HG02623 (cell line): ENCODE data around the gene TXLNG.
A peak's percentile ranks its signal among the peaks of the same experiment; 100 is the strongest.
"Not testable (repeated sequence)": the region's sequence is repeated elsewhere in the genome, so short reads cannot be mapped to it uniquely, and the experiment has no call there.

Source experiments
- ATAC-seq: cut with Tn5 transposase; IDR thresholded peaks from one replicate; pipeline ENCODE4 v1.9.1; 2021; ENCODE audit warnings: moderate library complexity; ENCODE audit not compliant: unreplicated experiment

Gene TXLNG

GRCh38 chrX:16784440-16784839 is 1.8 kb upstream of the TXLNG start:
- not testable (repeated sequence) for ATAC-seq

- no peak for ATAC-seq
Measured at GRCh38 chrX:16785247-16786138, 773 bp upstream of the TXLNG start.

GRCh38 chrX:16786791-16787735 is 797 bp downstream of the TXLNG start:
- ATAC-seq = peak; percentile 15

- no peak for ATAC-seq
Measured at GRCh38 chrX:16788477-16788876, 2.2 kb downstream of the TXLNG start.

DNA sequence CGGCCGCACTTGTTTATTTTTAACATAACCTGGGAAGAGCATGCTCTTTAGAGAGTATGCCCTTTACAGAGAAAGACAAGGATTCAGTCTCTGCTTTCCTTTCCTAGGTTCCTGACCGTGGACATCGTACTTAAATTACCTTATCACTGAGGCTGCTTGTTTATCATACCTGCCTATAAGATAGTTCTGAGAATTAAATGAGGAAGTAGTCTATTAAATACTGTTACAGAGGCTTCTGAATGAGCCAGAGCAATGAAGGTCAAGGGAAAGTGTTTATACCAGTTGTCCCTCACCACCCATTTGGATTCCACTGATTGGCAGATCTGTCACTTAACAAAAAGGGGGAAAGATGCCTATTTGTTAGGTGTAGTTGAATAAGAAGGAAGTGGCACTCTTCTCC is 10.0 kb downstream of the TXLNG start:
- no peak for ATAC-seq

- no peak for ATAC-seq
Measured at GRCh38 chrX:16797358-16797757, 11.1 kb downstream of the TXLNG start.

GRCh38 chrX:16797841-16798240 is 11.6 kb downstream of the TXLNG start:
- no peak for ATAC-seq

DNA sequence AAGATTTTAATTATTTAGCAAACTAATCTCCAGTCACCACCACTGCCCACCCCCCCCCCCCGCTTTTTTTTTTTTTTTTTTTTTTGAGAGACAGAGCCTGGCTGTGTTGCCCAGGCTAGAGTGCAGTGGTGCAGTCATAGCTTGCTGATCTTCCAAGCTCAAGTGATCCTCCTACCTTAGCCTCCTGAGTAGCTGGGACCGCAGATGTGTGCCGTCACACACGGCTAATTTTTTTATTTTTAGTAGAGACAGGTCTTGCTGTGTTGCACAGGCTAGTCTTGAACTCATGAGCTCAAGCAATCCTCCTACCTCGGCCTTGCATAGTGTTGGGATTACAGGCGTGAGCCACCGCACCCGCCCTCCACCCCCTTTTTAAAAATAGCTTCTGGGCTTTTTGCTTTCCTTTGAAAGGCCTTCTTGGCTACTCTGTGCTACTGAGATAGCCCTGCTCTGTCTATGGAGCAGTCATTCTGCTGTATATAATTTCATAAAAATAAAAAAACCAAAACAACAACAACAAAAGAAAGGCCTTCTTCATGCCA is 18.7 kb downstream of the TXLNG start:
- peak; percentile 67 for ATAC-seq

DNA sequence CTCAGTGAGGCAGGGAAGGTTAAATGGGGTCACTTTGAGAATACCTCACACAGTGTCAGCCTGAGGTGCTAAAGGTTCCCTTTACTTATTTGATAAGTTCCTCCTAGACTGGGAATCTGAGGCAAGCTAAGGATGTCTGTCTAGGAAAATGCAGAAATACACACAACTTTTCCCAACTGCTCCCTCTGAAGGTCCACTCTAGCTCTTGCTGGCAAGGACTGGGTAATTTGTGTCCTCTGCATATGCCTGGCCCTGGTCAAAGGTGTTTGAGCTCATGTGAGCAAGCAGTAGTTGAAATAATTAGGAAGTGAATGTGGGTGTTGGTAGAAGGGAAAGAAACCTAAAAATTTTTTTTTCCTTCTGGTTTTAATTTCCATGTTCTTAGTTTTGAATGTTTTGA is 21.3 kb downstream of the TXLNG start:
- ATAC-seq = no peak

GRCh38 chrX:16807976-16808542 is 21.8 kb downstream of the TXLNG start:
- ATAC-seq = no peak

- ATAC-seq = no peak
Measured at GRCh38 chrX:16814597-16814996, 28.3 kb downstream of the TXLNG start.

DNA sequence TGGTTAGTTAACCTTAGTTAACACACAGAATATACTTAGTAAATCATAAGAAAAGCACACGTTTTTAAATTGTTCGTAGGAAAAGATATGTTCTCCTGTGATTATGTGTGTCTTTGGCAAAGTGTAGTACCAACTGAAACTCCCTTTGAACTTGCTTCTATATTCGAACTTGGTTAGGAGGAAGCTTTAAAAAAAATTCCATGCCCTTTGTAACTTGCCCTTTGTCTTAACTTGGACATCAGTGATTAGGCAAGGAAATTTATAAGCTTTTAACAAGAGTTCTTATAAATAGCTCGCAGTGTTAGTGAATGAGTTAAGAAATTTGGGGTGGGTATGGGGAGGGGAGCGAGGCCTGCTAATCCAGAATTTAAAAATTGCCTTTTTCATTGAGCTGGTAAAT is 33.4 kb downstream of the TXLNG start:
- ATAC-seq = no peak

DNA sequence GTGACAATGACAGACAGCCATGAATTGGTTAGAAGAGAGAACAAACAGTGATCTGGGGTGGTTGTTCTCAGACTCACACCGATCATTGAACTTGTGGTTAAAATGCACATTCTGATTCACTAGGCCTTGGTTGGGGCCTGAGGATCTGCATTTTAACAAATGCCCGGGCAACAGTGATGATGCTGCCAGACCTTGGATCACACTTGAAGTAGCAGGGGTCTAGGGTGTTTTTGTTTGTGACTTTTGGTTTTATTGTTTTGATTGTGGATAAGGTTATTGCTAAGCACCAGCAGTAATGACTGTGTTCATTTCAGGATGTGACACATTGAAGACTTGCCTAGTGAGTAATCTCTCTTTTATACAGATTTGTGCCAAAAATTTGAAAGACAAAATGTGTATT is 36.5 kb downstream of the TXLNG start:
- ATAC-seq = no peak

DNA sequence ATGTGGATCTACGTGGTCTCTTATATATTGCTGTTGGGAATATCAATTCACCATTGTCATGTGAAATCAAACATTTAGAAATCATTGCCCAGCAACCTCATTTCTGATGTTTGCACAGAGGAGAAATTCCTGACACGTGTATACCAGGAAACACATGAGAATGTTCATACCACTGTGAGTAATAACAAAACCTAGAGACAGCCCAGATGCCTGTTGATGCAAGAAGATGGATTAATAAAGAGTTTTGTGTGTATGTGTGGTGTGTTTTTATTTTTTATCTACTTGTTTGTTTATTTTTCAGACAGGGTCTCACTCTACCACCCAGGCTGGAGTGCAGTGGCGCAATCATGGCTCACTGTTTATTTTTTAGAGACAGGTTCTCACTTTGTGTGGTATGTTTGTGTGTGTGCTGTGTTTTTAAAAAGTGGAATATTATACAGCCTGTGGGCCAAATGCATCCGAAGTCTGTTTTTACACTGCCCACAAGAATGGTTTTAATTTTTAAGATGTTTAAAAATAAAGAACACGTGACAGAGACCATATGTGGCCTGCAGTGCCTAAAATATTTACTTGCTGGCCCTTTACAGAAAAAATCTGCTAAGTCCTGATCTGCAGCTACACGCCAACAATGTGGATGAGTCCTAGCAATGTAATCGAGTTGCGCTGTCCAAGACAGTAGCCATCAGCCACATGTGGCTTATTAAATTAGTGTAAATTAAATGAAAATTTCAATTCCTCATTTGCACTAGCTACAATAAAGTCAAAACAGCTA is 39.2 kb downstream of the TXLNG start:
- no peak for ATAC-seq

GRCh38 chrX:16826207-16826606 is 39.9 kb downstream of the TXLNG start:
- ATAC-seq = no peak

DNA sequence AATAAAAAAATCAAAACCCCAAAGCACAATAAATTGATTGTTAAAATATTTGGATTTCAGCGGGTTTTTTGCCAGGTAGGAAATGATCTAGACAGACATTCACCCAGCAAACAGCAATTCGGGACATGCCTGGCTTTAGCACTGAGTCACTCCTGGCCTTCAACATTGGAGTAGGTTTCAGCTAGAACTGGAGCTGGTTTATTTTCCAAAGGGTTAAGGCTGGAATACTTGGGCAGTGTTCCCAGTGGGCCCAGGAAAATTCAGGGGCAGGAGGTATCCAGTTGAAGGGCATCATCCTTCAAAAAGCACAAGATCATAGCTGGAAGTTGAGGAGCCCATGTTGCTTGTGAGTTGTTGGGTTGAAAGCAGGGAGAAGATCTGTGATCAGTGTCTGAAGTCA is 41.0 kb downstream of the TXLNG start:
- ATAC-seq = no peak

DNA sequence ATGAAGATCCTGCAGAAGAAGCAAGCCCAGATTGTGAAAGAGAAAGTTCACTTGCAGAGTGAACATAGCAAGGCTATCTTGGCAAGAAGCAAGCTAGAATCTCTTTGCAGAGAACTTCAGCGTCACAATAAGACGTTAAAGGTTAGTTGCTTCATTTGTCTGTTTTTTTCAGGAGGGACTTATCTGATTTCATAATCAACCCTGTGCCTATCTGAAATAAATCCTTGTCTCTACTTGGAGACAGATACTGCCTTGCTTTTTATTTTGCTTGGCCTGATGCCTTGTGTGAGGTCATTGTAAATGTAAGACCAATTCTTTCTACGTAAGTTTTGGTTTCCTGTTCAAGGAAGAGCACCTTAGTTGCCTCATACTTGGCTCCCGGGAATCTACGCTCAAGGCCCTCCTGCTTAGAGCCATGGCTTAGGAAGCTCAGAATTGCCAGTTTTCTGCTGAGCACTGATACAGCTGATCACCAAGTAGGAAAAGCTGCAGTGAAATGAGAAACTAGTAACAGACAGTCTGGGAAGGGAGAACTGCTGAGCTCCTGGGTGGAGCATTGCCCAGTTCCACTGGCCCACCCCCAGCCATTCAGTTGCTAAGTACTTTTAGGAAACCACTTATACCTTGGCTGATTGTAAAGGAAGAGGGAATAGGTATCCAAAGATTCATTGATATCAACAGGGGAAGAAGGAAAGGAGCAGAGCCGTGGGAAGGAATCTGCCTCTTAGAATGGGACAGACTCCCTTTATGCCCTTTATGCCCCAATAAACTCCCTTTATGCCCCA is 42.0 kb downstream of the TXLNG start:
- ATAC-seq = no peak

DNA sequence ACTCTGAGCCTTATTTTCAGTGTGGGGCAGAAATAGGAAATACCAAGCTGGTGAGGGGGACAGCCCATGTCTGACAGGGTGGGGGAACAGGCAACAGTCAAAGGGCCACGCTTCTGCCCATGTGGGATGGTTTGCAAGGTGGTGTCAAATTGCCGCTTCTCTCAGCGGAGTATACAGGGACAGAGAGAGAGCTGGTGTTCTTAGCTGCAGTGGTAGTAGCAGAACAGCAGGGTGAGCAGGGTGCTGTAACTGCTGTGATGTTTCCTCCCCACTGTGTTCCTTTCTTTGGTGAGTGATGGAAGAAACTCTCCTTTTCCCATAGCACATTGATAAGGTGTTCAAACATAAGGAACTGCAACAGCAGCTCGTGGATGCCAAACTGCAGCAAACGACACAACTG is 46.0 kb downstream of the TXLNG start:
- ATAC-seq = no peak

- no peak for ATAC-seq
Measured at GRCh38 chrX:16834806-16835205, 48.5 kb downstream of the TXLNG start.

GRCh38 chrX:16836371-16836770 is 50.1 kb downstream of the TXLNG start:
- ATAC-seq = no peak
